ENCODE results near the gene ABCA8. TPM values are rescaled to one million over a fixed set of nuclear protein-coding genes. Genes with fewer than 3 reads are reported as not detected.

The ABCA8 gene
- total RNA-seq, 1 donor from 2014 or later, result 0.31 TPM

GRCh38 chr17:68886401-68886800 is 68.8 kb downstream of the ABCA8 start:
- no peaks in the 10 kb centered on the region for H3K9me3 Mint-ChIP-seq (ENCODE audit: unreplicated experiment)
- no peak overlapping the region for H3K4me3 Mint-ChIP-seq (ENCODE audit: unreplicated experiment)
- DNase-seq (ENCODE audit: low spot score), result no peak
- H3K36me3 Mint-ChIP-seq (ENCODE audit: low read depth, unreplicated experiment), result no peaks in the 10 kb centered on the region
- H3K27ac Mint-ChIP-seq (ENCODE audit: unreplicated experiment), result no peak overlapping the region
- H3K4me1 Mint-ChIP-seq (ENCODE audit: unreplicated experiment), result peaks cover 8% of the 10 kb centered on the region
- H3K27me3 Mint-ChIP-seq (ENCODE audit: unreplicated experiment), result no peaks in the 10 kb centered on the region
- TF ChIP-seq CTCF (IDR thresholded peaks at IDR 0.05; ENCODE audit: unreplicated experiment), result no peak

- DNase-seq (ENCODE audit: low spot score), result no peak
- Mint-ChIP-seq H3K9me3 (ENCODE audit: unreplicated experiment) (peaks cover 4% of the 10 kb centered on the region), H3K27me3 (ENCODE audit: unreplicated experiment) (no peaks in the 10 kb centered on the region), H3K27ac (ENCODE audit: unreplicated experiment) (no peak overlapping the region), H3K4me3 (ENCODE audit: unreplicated experiment) (no peak overlapping the region), H3K36me3 (ENCODE audit: low read depth, unreplicated experiment) (peaks cover 4% of the 10 kb centered on the region), H3K4me1 (ENCODE audit: unreplicated experiment) (peaks cover 8% of the 10 kb centered on the region)
- TF ChIP-seq CTCF (IDR thresholded peaks at IDR 0.05; ENCODE audit: unreplicated experiment), result no peak
Measured at GRCh38 chr17:68884888-68885287, 70.3 kb downstream of the ABCA8 start.

GRCh38 chr17:68878226-68878885 is 76.8 kb downstream of the ABCA8 start:
- Mint-ChIP-seq H3K9me3 (ENCODE audit: unreplicated experiment) (peaks cover 12% of the 10 kb centered on the region), H3K4me1 (ENCODE audit: unreplicated experiment) (no peaks in the 10 kb centered on the region), H3K27ac (ENCODE audit: unreplicated experiment) (no peak overlapping the region), H3K27me3 (ENCODE audit: unreplicated experiment) (no peaks in the 10 kb centered on the region), H3K36me3 (ENCODE audit: low read depth, unreplicated experiment) (peaks cover 15% of the 10 kb centered on the region), H3K4me3 (ENCODE audit: unreplicated experiment) (no peak overlapping the region)
- no peak for DNase-seq (ENCODE audit: low spot score)
- no peak for TF ChIP-seq CTCF (IDR thresholded peaks at IDR 0.05; ENCODE audit: unreplicated experiment)

- H3K27me3 Mint-ChIP-seq (ENCODE audit: unreplicated experiment), result no peaks in the 10 kb centered on the region
- no peak for DNase-seq (ENCODE audit: low spot score)
- H3K27ac Mint-ChIP-seq (ENCODE audit: unreplicated experiment), result no peak overlapping the region
- peaks cover 4% of the 10 kb centered on the region for H3K4me1 Mint-ChIP-seq (ENCODE audit: unreplicated experiment)
- H3K36me3 Mint-ChIP-seq (ENCODE audit: low read depth, unreplicated experiment), result no peaks in the 10 kb centered on the region
- H3K9me3 Mint-ChIP-seq (ENCODE audit: unreplicated experiment), result no peaks in the 10 kb centered on the region
- H3K4me3 Mint-ChIP-seq (ENCODE audit: unreplicated experiment), result no peak overlapping the region
- no peak for TF ChIP-seq CTCF (IDR thresholded peaks at IDR 0.05; ENCODE audit: unreplicated experiment)
Measured at GRCh38 chr17:68871447-68871846, 83.7 kb downstream of the ABCA8 start.

GRCh38 chr17:68870976-68871375 is 84.2 kb downstream of the ABCA8 start:
- no peak for TF ChIP-seq CTCF (IDR thresholded peaks at IDR 0.05; ENCODE audit: unreplicated experiment)
- DNase-seq (ENCODE audit: low spot score), result no peak

More at GRCh38 chr17:68870976-68871375, 84.2 kb downstream of the ABCA8 start:
- Mint-ChIP-seq H3K4me1 (ENCODE audit: unreplicated experiment) (peaks cover 4% of the 10 kb centered on the region), H3K9me3 (ENCODE audit: unreplicated experiment) (no peaks in the 10 kb centered on the region), H3K4me3 (ENCODE audit: unreplicated experiment) (no peak overlapping the region), H3K27ac (ENCODE audit: unreplicated experiment) (no peak overlapping the region), H3K36me3 (ENCODE audit: low read depth, unreplicated experiment) (no peaks in the 10 kb centered on the region), H3K27me3 (ENCODE audit: unreplicated experiment) (no peaks in the 10 kb centered on the region)
